ENCODE measurements around the gene RSBN1L. TPM values are rescaled to one million over a fixed set of nuclear protein-coding genes. Genes with fewer than 3 reads are reported as not detected.

Gene RSBN1L
- polyA plus RNA-seq, 1 of the 3 experiments (the other 2 are of a cell fraction), result 6.5 TPM

DNA sequence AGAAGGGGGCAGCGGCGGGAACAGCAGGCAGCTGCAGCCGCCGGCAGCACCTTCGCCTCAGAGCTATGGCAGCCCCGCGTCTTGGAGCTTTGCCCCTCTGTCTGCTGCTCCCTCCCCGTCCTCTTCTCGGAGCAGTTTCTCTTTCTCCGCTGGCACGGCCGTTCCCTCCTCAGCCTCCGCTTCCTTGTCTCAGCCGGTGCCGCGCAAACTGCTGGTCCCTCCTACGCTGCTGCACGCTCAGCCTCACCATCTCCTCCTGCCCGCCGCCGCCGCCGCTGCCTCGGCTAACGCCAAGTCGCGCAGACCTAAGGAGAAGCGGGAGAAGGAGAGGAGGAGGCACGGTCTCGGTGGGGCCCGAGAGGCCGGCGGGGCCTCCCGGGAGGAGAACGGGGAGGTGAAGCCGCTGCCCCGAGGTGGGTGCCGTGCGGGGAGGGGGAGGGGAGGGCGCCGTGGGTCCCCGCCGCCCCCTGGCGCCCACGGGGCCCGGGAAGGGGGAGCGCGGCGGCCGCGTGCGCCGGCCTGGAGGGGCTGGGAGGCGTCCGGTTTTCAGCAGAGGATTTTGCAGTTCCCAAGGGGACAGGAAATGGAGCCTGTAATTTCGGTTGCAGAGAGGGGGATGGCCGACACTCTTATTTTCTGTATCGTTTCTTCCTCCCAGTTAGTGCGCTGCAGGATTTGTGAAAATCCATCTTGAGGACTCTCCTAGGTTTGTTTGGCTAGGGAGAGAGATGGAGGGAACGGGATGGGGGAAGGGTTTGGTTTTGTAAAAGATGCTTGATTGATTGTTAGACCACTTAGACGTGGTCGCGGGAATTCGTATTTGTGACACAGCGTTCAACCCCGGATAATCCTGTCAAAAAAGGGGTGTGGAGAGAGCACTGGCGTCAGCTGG, 630 bp downstream of the RSBN1L start:
- peaks cover 12% of the 10 kb centered on the region for H3F3A ChIP-seq (replicated peaks; ENCODE audit: insufficient read depth)
- peak overlapping the region; percentile 75 to 96 for H3K4me3 ChIP-seq (ENCODE audit: low read depth in 2 of 2, low read length in 1 of 2)
- H3K27me3 ChIP-seq (ENCODE audit: insufficient read depth), result no peaks in the 10 kb centered on the region
- ChIA-PET CTCF (interaction anchor here (0.9 to 3.9 kb wide), 22 partner anchors 11 to 101 kb away, joined by 3 to 23 read pairs (median 4); partner anchors contain the start of genes PHTF2 and TMEM60), POLR2A (interaction anchor here (0.6 to 2.5 kb wide), 8 partner anchors 10 to 183 kb away, joined by 3 to 11 read pairs (median 5); partner anchors contain the start of genes PHTF2 and TMEM60)
- 1% methylated on average over 64 of the region's 67 CpGs for WGBS (ENCODE audit: low lambda C conversion rate)
- H3K4me2 ChIP-seq, result peak overlapping the region; percentile 81
- peak overlapping the region; percentile 85 for H3K9ac ChIP-seq
- peak overlapping the region; percentile 85 to 91 for H3K27ac ChIP-seq (ENCODE audit: low read depth in 2 of 2, low read length in 1 of 2)
- TF ChIP-seq CTCF (IDR thresholded peaks at IDR 0.05) (peak; percentile 30; the same call in 1 of the 2 replicates), SIN3A (IDR thresholded peaks at IDR 0.05; ENCODE audit: borderline replicate concordance, low read depth, low read length) (peak; percentile 89; the same call in 1 of the 2 replicates), FOXM1 (IDR thresholded peaks at IDR 0.05; ENCODE audit: low read depth) (no peak), TEAD4 (IDR thresholded peaks at IDR 0.05; ENCODE audit: borderline replicate concordance, insufficient read depth) (no peak), TCF12 (IDR thresholded peaks at IDR 0.05) (0 out of 2 replicates have a peak, but pooled peaks have one; percentile 12), TAF1 (IDR thresholded peaks at IDR 0.05; ENCODE audit: borderline replicate concordance, low read depth, low read length) (no peak; the same call in 1 of the 2 replicates), GABPA (IDR thresholded peaks at IDR 0.05; ENCODE audit: low read depth) (no peak), NRF1 (IDR thresholded peaks at IDR 0.05; ENCODE audit: low read depth, low read length) (no peak), GATA2 (CRISPR knock-in tag; IDR thresholded peaks at IDR 0.05) (no peak), YY1 (IDR thresholded peaks at IDR 0.05; ENCODE audit: low read depth) (peak; percentile 70), EP300 (IDR thresholded peaks at IDR 0.05; ENCODE audit: borderline replicate concordance in 1 of 2, low read depth in 1 of 2, low read length in 1 of 2) (0 out of 4 replicates have a peak, but pooled peaks of 1 of the 2 experiments have one; percentile 5), SMC3 (IDR thresholded peaks at IDR 0.05; ENCODE audit: low read depth, low read length) (no peak), MXI1 (IDR thresholded peaks at IDR 0.05; ENCODE audit: low read depth, low read length) (peak; percentile 93), MEF2A (IDR thresholded peaks at IDR 0.05; ENCODE audit: borderline replicate concordance, low read depth) (no peak), RXRA (IDR thresholded peaks at IDR 0.05; ENCODE audit: borderline replicate concordance, low read depth) (0 out of 2 replicates have a peak, but pooled peaks have one; percentile 25), MAX (IDR thresholded peaks at IDR 0.05; ENCODE audit: low read depth) (peak; percentile 10; the same call in 1 of the 2 replicates)
- TF ChIP-seq, protein P1, sequence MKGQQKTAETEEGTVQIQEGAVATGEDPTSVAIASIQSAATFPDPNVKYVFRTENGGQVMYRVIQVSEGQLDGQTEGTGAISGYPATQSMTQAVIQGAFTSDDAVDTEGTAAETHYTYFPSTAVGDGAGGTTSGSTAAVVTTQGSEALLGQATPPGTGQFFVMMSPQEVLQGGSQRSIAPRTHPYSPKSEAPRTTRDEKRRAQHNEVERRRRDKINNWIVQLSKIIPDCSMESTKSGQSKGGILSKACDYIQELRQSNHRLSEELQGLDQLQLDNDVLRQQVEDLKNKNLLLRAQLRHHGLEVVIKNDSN (IDR thresholded peaks at IDR 0.05; ENCODE audit: borderline replicate concordance, low read depth), result no peak
- peaks cover 0 to 9% of the 10 kb centered on the region in 2 experiments for H3K36me3 ChIP-seq (replicated peaks in 1 of 2; ENCODE audit: control insufficient read depth in 1 of 2, insufficient read depth in 2 of 2, low read length in 1 of 2)
- peak overlapping the region; percentile 91 for H2AFZ ChIP-seq (ENCODE audit: low read depth)
- peaks cover 95% of the 10 kb centered on the region for H3K79me2 ChIP-seq (ENCODE audit: insufficient read depth)
- H3K4me1 ChIP-seq (ENCODE audit: control insufficient read depth in 1 of 2, insufficient read depth in 2 of 2, low read depth in 1 of 2, low read length in 1 of 2), result peaks cover 3 to 10% of the 10 kb centered on the region in 2 experiments; a peak in 3 of 4 replicates
- no peaks in the 10 kb centered on the region for H3K9me3 ChIP-seq
- peaks cover 28% of the 10 kb centered on the region for H4K20me1 ChIP-seq (ENCODE audit: insufficient read depth)
- H3K9me2 ChIP-seq, result no peaks in the 10 kb centered on the region
- DNase-seq, result peak; percentile 89
